HCT116 (cell line): Measurements from ENCODE around the gene FCGR3A. TPM values are rescaled to one million over a fixed set of nuclear protein-coding genes. Genes with fewer than 3 reads are reported as not detected.
"Not testable (repeated sequence)": the region's sequence is repeated elsewhere in the genome, so short reads cannot be mapped to it uniquely, and the experiment has no call there.

ENCODE experiments used
- ATAC-seq: fragments of 200-7000 bp; cut with Tn5 transposase; 2 replicates; pipeline ENCODE4 v1.9.1; 2020; ENCODE audit warnings: mild to moderate bottlenecking, moderate library complexity
- BruUV-seq: library from RNA; stranded (reverse); fragments of 400-500 nt; replicated peaks from 2 replicates; lab custom pipeline; 2021; lab: Mats Ljungman, UMichigan
- CTCF ChIA-PET: fragments of 300-600 bp; sonication (Branson Sonifier 250); formaldehyde crosslinking; loops from one replicate; lab custom pipeline; 2021; ENCODE audit warnings: antibody characterized with exemption; lab: Charles Lee
- POLR2A ChIA-PET: fragments of 300-600, 350-600 bp; sonication (Branson Sonifier 250); formaldehyde crosslinking; loops from one replicate; lab custom pipeline; 2021; ENCODE audit warnings: antibody characterized with exemption; lab: Charles Lee
- RAD21 ChIA-PET, 2 experiments: fragments of 300-600 bp; sonication (Branson Sonifier 250); formaldehyde crosslinking; loops; one replicate each; lab custom pipeline; 2023; ENCODE audit warnings: low total read pairs in 2 of 2; ENCODE audit not compliant: uncharacterized antibody in 2 of 2, unreplicated experiment in 2 of 2, low non-redundant PET in 1 of 2; lab: Charles Lee
- DNase-seq: peaks from one replicate; pipeline ENCODE4 v3.0.0-alpha.2; 2010; ENCODE audit warnings: low read depth, low spot score
- H2AFZ ChIP-seq: fragments of 200-600 bp; shearing (Covaris generic), sonication (generic); 2 replicates; pipeline ENCODE4 v1.6.1; 2017; ENCODE audit warnings: low read depth, mixed run types, mixed read lengths, antibody characterized with exemption, low read length; ENCODE audit not compliant: poor library complexity, severe bottlenecking
- H3K27ac ChIP-seq: 2 replicates; pipeline ENCODE4 v1.5.1; 2012; ENCODE audit warnings: low read depth, low read length
- H3K27me3 ChIP-seq: fragments of 200-600 bp; sonication (generic); 2 replicates; pipeline ENCODE4 v1.6.1; 2016; ENCODE audit warnings: mixed run types, low read length, mixed read lengths; ENCODE audit not compliant: insufficient read depth
- H3K36me3 ChIP-seq, 2 experiments: fragments of 200-500 bp in 1 of 2; fragments of 200-600 bp in 1 of 2; sonication (Bioruptor generic) in 1 of 2; sonication (generic) in 1 of 2; 2 replicates each; pipeline versions ENCODE4 v1.5.1 to v1.6.1; 2014 to 2016; ENCODE audit warnings: low read length in 2 of 2, inconsistent platforms in 1 of 2, mixed read lengths in 1 of 2, mixed run types in 1 of 2; ENCODE audit not compliant: insufficient read depth in 2 of 2, control insufficient read depth in 1 of 2
- H3K4me1 ChIP-seq, 2 experiments: fragments of 200-600 bp in 1 of 2; sonication (generic) in 1 of 2; 2 replicates each; pipeline versions ENCODE4 v1.5.1 to v1.6.1; 2012 to 2017; ENCODE audit warnings: low read length in 2 of 2, inconsistent platforms in 1 of 2, mild to moderate bottlenecking in 1 of 2, mixed read lengths in 1 of 2, mixed run types in 1 of 2, moderate library complexity in 1 of 2; ENCODE audit not compliant: insufficient read depth in 2 of 2, control insufficient read depth in 1 of 2
- H3K4me2 ChIP-seq: fragments of 200-600 bp; sonication (generic); 2 replicates; pipeline ENCODE4 v1.6.1; 2017; ENCODE audit warnings: mixed run types, low read length, mixed read lengths
- H3K4me3 ChIP-seq, 2 experiments: fragments of 200-600 bp in 1 of 2; sonication (generic) in 1 of 2; replicated peaks in 1 of 2; 2 replicates each; pipeline ENCODE4 v1.5.1; 2011 to 2016; ENCODE audit warnings: low read length in 2 of 2, control low read depth in 1 of 2, low read depth in 1 of 2, mild to moderate bottlenecking in 1 of 2, mixed read lengths in 1 of 2, mixed run types in 1 of 2
- H3K79me2 ChIP-seq: fragments of 200-600 bp; sonication (generic); 2 replicates; pipeline ENCODE4 v1.6.1; 2017; ENCODE audit warnings: mild to moderate bottlenecking, mixed run types, low read length, moderate library complexity, mixed read lengths; ENCODE audit not compliant: insufficient read depth
- H3K9ac ChIP-seq: fragments of 200-600 bp; sonication (generic); 2 replicates; pipeline ENCODE4 v1.6.1; 2016; ENCODE audit warnings: low read length, mixed read lengths
- H3K9me2 ChIP-seq: fragments of 200-600 bp; sonication (generic), shearing (Covaris generic); 2 replicates; pipeline ENCODE4 v1.6.1; 2017; ENCODE audit warnings: mixed run types, mild to moderate bottlenecking, moderate library complexity; ENCODE audit not compliant: insufficient read depth
- H3K9me3 ChIP-seq, 2 experiments: fragments of 200-500 bp in 1 of 2; fragments of 200-600 bp in 1 of 2; sonication (Bioruptor generic) in 1 of 2; sonication (generic) in 1 of 2; 2 replicates each; pipeline ENCODE4 v1.6.1; 2014 to 2017; ENCODE audit warnings: low read length in 2 of 2, mixed read lengths in 2 of 2, inconsistent platforms in 1 of 2, low read depth in 1 of 2, mild to moderate bottlenecking in 1 of 2, mixed run types in 1 of 2, moderate library complexity in 1 of 2; ENCODE audit not compliant: control insufficient read depth in 1 of 2, insufficient read depth in 1 of 2
- H4K20me1 ChIP-seq: fragments of 200-600 bp; sonication (generic), shearing (Covaris generic); 2 replicates; pipeline ENCODE4 v1.6.1; 2017; ENCODE audit warnings: mixed run types, mild to moderate bottlenecking, moderate library complexity; ENCODE audit not compliant: insufficient read depth
- intact Hi-C: fragments of 100-400 bp; cut with micrococcal nuclease; formaldehyde crosslinking; loops from 2 replicates; pipeline ENCODE4 v1.10.0; 2022
- total RNA-seq: library from RNA; stranded (reverse); gene quantifications from one replicate; pipeline ENCODE4 v1.2.1, GENCODE V29; 2021; ENCODE audit not compliant: unreplicated experiment

FCGR3A gene
- total RNA-seq, 1 experiment from 2014 or later = 0.17 TPM

- ATAC-seq, H3K4me2 ChIP-seq, H4K20me1 ChIP-seq, H3K36me3 ChIP-seq, H3K79me2 ChIP-seq, intact Hi-C loops, H3K9me2 ChIP-seq, H3K4me3 ChIP-seq, BruUV-seq, DNase-seq, RAD21 ChIA-PET, H3K9ac ChIP-seq, H3K4me1 ChIP-seq, H3K27me3 ChIP-seq, H3K9me3 ChIP-seq, H2AFZ ChIP-seq, H3K27ac ChIP-seq, POLR2A ChIA-PET: not testable (repeated sequence)
- CTCF ChIA-PET = interaction anchor here (1.1 kb wide), 1 partner anchor 76 kb away, joined by 3 read pairs; no protein-coding TSS in a partner anchor
Observed at GRCh38 chr1:161563522-161563921, 13.9 kb upstream of the FCGR3A start.

- intact Hi-C loops, CTCF ChIA-PET, H2AFZ ChIP-seq, H3K27ac ChIP-seq, H3K4me2 ChIP-seq, H4K20me1 ChIP-seq, H3K9me3 ChIP-seq, H3K36me3 ChIP-seq, H3K9ac ChIP-seq, ATAC-seq, RAD21 ChIA-PET, POLR2A ChIA-PET, H3K4me1 ChIP-seq, H3K9me2 ChIP-seq, DNase-seq, H3K79me2 ChIP-seq, H3K27me3 ChIP-seq, H3K4me3 ChIP-seq, BruUV-seq: not testable (repeated sequence)
Observed at GRCh38 chr1:161562441-161562840, 12.8 kb upstream of the FCGR3A start.

GRCh38 chr1:161560960-161561715 is 11.5 kb upstream of the FCGR3A start:
- BruUV-seq, POLR2A ChIA-PET, H3K79me2 ChIP-seq, intact Hi-C loops, ATAC-seq, RAD21 ChIA-PET, H3K9ac ChIP-seq, H3K36me3 ChIP-seq, CTCF ChIA-PET, H3K4me3 ChIP-seq, H3K9me2 ChIP-seq, H3K9me3 ChIP-seq, H4K20me1 ChIP-seq, H2AFZ ChIP-seq, H3K27me3 ChIP-seq, H3K27ac ChIP-seq, H3K4me2 ChIP-seq, DNase-seq, H3K4me1 ChIP-seq: not testable (repeated sequence)

- H3K4me3 ChIP-seq, H3K27me3 ChIP-seq, DNase-seq, H3K4me2 ChIP-seq, H4K20me1 ChIP-seq, CTCF ChIA-PET, H3K36me3 ChIP-seq, H2AFZ ChIP-seq, RAD21 ChIA-PET, H3K27ac ChIP-seq, intact Hi-C loops, H3K4me1 ChIP-seq, H3K79me2 ChIP-seq, H3K9me2 ChIP-seq, H3K9me3 ChIP-seq, POLR2A ChIA-PET, ATAC-seq, H3K9ac ChIP-seq, BruUV-seq: not testable (repeated sequence)
Observed at GRCh38 chr1:161557506-161558450, 8.2 kb upstream of the FCGR3A start.
